Transverse colon (tissue), 4 donors: ENCODE data around the gene UBN1.

Experiments
- POLR2A ChIP-seq: fragments of 450-650 bp; IDR thresholded peaks from one replicate; pipeline ENCODE4 v1.6.1; 2016; ENCODE audit warnings: antibody characterized with exemption, mild to moderate bottlenecking, moderate library complexity
- POLR2AphosphoS5 ChIP-seq, 3 donors: sonication (generic); formaldehyde crosslinking; IDR thresholded peaks; one replicate each; pipeline ENCODE4 v1.6.1; 2016; ENCODE audit warnings: antibody characterized with exemption in 3 of 3
- TF ChIP-seq, protein P1 (sequence below), 5 experiments: fragments of 200-600 bp in 3 of 5; fragments of 450-650 bp in 2 of 5; sonication (generic) in 3 of 5; IDR thresholded peaks; 1 replicate in 2 of 5; 2 replicates in 3 of 5; pipeline ENCODE4 v1.5.1; 2016 to 2017; ENCODE audit warnings: antibody characterized with exemption in 5 of 5, inconsistent platforms in 3 of 5, mild to moderate bottlenecking in 2 of 5, moderate library complexity in 1 of 5

DNA sequence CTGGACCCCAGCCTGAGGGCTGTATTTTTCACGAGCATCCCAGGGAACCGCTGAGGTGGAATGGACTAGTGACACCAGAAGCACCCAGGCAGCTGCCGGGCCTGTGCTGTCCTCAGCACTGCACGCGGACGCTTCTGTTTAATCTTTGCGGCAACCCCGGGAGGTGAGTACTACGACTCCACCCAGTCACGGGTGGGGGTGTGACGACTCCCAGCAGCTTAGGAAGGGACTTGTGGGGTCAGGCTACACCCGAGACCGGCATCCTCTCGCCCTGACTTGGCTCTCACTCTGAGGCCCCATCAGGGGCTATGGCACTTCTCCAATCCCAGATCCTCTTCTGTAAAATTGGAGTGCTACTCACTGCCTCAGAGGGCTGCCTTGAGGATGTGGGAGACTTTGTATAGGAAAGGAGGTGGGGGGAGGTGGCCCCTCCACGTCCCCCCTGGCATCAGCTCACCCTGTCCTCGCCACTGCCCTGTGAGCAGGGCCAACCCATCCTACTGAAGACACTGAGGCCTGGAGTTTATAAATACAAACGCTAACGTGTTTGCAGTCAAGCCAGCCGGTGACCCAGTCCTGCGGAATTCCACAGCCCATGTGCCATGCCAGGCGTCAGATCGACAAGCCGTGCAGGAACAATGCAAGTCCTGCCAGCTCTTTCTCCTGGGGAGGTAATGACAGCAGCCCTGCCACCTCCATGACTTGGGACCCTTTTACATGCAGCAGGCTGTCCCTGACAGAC lies 45.3 kb downstream of the UBN1 start:
- no peak for TF ChIP-seq POLR2A
- TF ChIP-seq, protein P1, sequence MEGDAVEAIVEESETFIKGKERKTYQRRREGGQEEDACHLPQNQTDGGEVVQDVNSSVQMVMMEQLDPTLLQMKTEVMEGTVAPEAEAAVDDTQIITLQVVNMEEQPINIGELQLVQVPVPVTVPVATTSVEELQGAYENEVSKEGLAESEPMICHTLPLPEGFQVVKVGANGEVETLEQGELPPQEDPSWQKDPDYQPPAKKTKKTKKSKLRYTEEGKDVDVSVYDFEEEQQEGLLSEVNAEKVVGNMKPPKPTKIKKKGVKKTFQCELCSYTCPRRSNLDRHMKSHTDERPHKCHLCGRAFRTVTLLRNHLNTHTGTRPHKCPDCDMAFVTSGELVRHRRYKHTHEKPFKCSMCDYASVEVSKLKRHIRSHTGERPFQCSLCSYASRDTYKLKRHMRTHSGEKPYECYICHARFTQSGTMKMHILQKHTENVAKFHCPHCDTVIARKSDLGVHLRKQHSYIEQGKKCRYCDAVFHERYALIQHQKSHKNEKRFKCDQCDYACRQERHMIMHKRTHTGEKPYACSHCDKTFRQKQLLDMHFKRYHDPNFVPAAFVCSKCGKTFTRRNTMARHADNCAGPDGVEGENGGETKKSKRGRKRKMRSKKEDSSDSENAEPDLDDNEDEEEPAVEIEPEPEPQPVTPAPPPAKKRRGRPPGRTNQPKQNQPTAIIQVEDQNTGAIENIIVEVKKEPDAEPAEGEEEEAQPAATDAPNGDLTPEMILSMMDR (IDR thresholded peaks at IDR 0.05), result no peak
- TF ChIP-seq POLR2AphosphoS5 (IDR thresholded peaks at IDR 0.05), result no peak
